22Rv1 (cell line): Measurements from ENCODE around the gene AKAP12.

Experiments used
- H3K27ac ChIP-seq: fragments of 450-650 bp; 2 replicates; pipeline ENCODE4 v1.5.1; 2017
- ZFX ChIP-seq: fragments of 450-650 bp; IDR thresholded peaks from 2 replicates; pipeline ENCODE4 v1.6.1; 2017; ENCODE audit warnings: antibody characterized with exemption, borderline replicate concordance
- TF ChIP-seq, protein P1 (sequence below): fragments of 450-650 bp; IDR thresholded peaks from 2 replicates; pipeline ENCODE4 v1.5.1; 2017; ENCODE audit warnings: mild to moderate bottlenecking

The AKAP12 gene

DNA sequence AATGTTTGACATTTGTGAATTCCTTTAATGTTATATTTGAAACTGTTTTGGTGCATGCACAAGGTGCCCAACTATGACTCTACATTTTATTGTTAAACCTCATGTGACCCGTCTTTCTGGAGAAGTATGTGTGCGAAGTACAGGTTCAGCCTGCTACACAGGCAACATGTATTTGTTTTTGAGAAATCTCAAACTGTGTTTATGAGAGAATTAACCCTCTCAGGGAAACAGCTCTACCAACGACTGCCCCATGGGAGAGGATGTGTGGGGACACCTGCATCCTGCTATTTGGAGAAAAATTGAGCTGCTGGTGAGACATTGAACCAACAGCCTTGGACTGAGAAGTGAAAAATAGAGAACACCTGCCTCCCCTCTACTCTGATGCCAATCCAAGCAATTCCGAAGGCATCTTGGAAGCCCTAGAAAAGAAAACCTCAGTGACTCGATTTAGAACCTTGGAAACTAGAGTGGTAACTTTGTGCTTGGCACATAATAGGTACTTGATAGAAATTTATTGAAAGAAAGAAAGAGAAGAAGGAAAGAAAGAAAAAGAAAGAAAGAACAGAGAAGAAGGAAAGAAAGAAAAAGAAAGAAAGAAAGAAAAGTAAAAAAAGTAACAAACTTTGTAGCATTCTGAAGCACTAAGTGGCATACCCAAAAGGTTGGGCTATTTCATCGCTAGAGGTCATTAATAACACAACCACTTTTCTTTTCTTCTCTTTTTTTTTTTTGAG is 2.9 kb upstream of the AKAP12 start:
- no peak overlapping the region for H3K27ac ChIP-seq
- TF ChIP-seq, protein P1, sequence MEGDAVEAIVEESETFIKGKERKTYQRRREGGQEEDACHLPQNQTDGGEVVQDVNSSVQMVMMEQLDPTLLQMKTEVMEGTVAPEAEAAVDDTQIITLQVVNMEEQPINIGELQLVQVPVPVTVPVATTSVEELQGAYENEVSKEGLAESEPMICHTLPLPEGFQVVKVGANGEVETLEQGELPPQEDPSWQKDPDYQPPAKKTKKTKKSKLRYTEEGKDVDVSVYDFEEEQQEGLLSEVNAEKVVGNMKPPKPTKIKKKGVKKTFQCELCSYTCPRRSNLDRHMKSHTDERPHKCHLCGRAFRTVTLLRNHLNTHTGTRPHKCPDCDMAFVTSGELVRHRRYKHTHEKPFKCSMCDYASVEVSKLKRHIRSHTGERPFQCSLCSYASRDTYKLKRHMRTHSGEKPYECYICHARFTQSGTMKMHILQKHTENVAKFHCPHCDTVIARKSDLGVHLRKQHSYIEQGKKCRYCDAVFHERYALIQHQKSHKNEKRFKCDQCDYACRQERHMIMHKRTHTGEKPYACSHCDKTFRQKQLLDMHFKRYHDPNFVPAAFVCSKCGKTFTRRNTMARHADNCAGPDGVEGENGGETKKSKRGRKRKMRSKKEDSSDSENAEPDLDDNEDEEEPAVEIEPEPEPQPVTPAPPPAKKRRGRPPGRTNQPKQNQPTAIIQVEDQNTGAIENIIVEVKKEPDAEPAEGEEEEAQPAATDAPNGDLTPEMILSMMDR, result no peak
- TF ChIP-seq ZFX, result no peak

DNA sequence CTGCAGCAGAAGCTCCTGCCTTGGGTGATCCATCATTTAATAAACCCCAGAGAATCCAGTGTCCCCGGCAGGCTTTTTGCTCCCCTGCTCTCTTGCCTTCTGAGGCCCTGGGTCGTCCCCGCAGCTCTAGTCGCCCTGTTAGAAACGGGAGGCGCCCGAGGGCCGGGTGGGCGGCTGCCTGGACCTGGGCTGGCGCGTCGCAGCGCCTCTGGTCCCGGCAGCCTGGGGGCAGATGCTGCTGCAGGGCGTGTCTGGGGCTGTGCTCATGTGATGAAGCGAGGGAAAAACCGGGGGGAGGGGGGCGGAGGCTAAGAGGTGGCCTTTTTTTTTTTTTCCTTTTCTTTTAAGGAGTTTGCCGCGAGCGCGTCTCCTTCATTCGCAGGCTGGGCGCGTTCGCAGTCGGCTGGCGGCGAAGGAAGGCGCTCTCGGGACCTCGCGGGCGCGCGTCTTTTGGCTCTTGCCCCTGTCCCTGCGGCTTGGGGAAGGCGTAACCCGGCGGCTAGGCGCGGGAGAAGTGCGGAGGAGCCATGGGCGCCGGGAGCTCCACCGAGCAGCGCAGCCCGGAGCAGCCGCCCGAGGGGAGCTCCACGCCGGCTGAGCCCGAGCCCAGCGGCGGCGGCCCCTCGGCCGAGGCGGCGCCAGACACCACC is 394 bp downstream of the AKAP12 start:
- TF ChIP-seq, protein P1, result no peak
- TF ChIP-seq ZFX, result no peak
- H3K27ac ChIP-seq, result no peak overlapping the region

DNA sequence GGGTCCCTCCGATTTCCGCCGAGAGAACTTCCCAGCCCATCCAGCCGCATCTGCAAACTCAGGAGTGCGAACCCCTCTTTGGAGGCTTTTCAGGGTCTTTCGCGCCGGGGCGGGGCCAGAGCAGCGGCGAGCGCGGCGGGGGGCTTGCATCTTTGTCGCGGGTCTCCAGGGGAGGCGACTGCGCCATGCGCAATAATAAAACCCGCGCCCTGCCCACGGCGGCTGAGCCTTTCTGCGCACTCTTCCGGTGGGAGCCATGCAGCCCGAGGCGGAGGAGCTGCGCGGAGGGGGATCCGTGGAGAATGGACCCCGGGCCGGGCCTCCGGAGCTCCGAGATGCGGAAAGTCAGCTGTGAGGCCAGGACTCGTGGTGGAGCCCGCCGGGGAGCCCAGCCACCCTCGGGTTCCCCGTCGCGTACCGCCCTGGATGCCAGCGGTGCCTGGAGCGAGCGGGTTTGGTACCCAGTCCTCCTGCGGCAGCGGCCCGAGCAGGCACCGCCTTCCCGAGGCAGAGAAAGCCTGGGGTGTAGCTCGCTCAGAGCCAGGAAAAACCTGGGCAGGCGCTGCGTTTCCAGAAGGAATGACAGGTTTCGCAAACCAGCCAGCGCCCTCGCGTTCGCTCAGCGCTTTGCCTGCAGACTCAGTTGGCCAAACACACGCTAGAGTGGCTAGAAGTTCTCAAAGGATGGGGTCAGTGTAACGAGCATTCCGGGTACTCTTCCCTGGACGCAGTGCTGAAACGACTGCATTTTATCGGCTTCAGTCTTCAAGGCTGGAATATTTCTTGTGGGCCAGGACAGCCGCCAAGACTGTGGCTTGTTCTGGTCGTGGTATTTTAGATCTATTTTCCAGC is 1.2 kb downstream of the AKAP12 start:
- H3K27ac ChIP-seq, result no peak overlapping the region
- TF ChIP-seq ZFX, result no peak
- TF ChIP-seq, protein P1, result no peak

DNA sequence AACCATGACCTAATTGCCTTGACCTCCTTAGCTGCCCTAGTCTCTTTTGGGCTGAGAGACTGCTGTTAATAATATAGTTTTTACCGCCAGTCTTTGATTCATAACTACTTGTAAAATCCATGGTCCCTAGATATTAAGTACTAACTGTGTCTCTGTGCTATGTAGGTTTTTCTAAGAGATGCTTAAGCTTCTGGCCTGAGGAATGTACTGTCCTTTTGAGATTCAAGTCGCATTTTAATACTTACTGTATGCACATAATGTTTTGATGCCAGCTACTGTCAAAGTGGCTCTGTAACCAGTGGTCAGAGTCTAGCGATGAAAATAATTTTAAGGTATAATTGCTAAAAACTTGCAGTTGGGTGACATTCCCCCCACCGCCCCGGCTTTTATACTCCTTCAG is 2.1 kb downstream of the AKAP12 start:
- TF ChIP-seq, protein P1, result no peak
- TF ChIP-seq ZFX, result no peak
- no peak overlapping the region for H3K27ac ChIP-seq

DNA sequence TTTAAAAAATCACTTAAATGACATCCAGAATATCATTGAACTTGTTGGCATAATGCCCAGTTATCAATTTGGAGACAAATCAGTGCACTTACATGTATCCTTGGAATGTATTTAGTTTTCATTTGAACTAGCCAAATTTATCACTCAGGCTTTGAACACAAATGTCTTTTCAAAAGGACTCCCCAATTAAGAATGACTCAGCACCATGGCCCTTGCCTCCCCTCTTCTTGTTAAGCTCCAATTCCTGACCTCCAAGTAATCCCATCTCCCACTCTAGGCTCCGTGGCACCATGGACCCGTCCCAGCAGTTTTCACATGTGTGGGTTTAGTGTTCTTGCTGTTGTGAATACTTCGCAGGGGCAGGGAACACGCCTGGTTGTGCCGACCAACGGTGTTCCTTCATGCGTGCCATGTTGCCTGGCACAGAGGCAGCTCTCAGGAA is 2.7 kb downstream of the AKAP12 start:
- no peak overlapping the region for H3K27ac ChIP-seq
- TF ChIP-seq, protein P1, result no peak
- no peak for TF ChIP-seq ZFX

DNA sequence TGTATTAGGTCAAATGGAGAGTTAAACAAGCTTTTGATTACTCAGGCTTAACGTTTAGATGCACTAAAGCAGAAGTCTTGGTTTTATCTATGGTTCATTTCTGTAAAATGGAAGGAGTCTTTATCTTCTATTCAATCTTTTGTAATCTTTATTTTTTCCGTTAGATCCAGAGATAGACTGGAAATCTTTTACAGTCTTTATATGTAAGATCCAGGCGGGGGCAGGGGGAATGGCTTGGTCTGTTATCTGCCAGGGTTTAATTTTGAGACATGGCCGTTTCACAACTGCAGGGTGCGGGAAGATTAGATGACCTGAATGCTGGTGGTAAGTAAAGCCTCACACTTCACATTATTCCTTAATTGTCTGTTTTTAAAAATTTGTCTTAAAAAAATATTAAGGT is 3.7 kb downstream of the AKAP12 start:
- H3K27ac ChIP-seq, result no peak overlapping the region

More for the DNA sequence above, 3.7 kb downstream of the AKAP12 start:
- TF ChIP-seq, protein P1, result no peak
- no peak for TF ChIP-seq ZFX
